Caco-2 (cell line): ENCODE results near the gene MSRB3. TPM values are rescaled to one million over a fixed set of nuclear protein-coding genes. Genes with fewer than 3 reads are reported as not detected.

ENCODE experiments used
- BruUV-seq: library from RNA; stranded (reverse); fragments of 400-500 nt; replicated peaks from 2 replicates; lab custom pipeline; 2021; lab: Mats Ljungman, UMichigan
- CTCF ChIA-PET: fragments of 300-600 bp; sonication (Branson Sonifier 250); formaldehyde crosslinking; loops from one replicate; lab custom pipeline; 2022; ENCODE audit warnings: antibody characterized with exemption; lab: Charles Lee
- POLR2A ChIA-PET: fragments of 300-600 bp; sonication (Branson Sonifier 250); formaldehyde crosslinking; loops from one replicate; lab custom pipeline; 2022; ENCODE audit warnings: antibody characterized with exemption; lab: Charles Lee
- DNase-seq, 2 experiments: peaks; one replicate each; pipeline versions ENCODE4 v3.0.0 to v3.0.0-alpha.2; 2020 to 2022
- H3K27me3 ChIP-seq: replicated peaks from 2 replicates; pipeline ENCODE4 v1.6.0; 2011; ENCODE audit warnings: low read length; ENCODE audit not compliant: control insufficient read depth, insufficient read depth
- H3K36me3 ChIP-seq: 2 replicates; pipeline ENCODE4 v1.5.1; 2011; ENCODE audit warnings: low read length; ENCODE audit not compliant: control insufficient read depth, insufficient read depth
- H3K4me1 ChIP-seq: fragments of 250-450 bp; sonication (Bioruptor Pico); 2 replicates; pipeline ENCODE4 v1.5.1; 2020; ENCODE audit warnings: mild to moderate bottlenecking
- H3K4me3 ChIP-seq: 2 replicates; pipeline ENCODE4 v1.5.1; 2011; ENCODE audit warnings: low read depth, mild to moderate bottlenecking, control low read depth, low read length
- H3K9me3 ChIP-seq: fragments of 250-450 bp; sonication (Bioruptor Pico); 2 replicates; pipeline ENCODE4 v1.5.1; 2020; ENCODE audit warnings: mild to moderate bottlenecking, moderate library complexity
- H3K27ac Mint-ChIP-seq: one replicate; pipeline ENCODE4 v1.8.0; 2022; ENCODE audit warnings: mixed read lengths; ENCODE audit not compliant: unreplicated experiment
- H3K27me3 Mint-ChIP-seq: one replicate; pipeline ENCODE4 v1.8.0; 2022; ENCODE audit warnings: mixed read lengths; ENCODE audit not compliant: insufficient read depth, unreplicated experiment
- H3K36me3 Mint-ChIP-seq: one replicate; pipeline ENCODE4 v1.8.0; 2022; ENCODE audit warnings: mild to moderate bottlenecking, mixed read lengths; ENCODE audit not compliant: insufficient read depth, unreplicated experiment
- H3K4me1 Mint-ChIP-seq: one replicate; pipeline ENCODE4 v1.8.0; 2022; ENCODE audit warnings: low read depth, mixed read lengths; ENCODE audit not compliant: unreplicated experiment
- H3K4me3 Mint-ChIP-seq: one replicate; pipeline ENCODE4 v1.8.0; 2022; ENCODE audit warnings: mild to moderate bottlenecking, moderate library complexity, mixed read lengths; ENCODE audit not compliant: unreplicated experiment
- H3K9me3 Mint-ChIP-seq: one replicate; pipeline ENCODE4 v1.8.0; 2022; ENCODE audit warnings: mixed read lengths; ENCODE audit not compliant: unreplicated experiment
- intact Hi-C: fragments of 100-400 bp; cut with micrococcal nuclease; formaldehyde crosslinking; loops from one replicate; pipeline ENCODE4 v1.10.0; 2022; ENCODE audit not compliant: unreplicated experiment
- total RNA-seq: library from RNA; stranded (reverse); gene quantifications from 2 replicates; pipeline ENCODE4 v1.2.3, GENCODE V29; 2022
- TF ChIP-seq, protein P1 (sequence below), 2 experiments: fragments of 200-600 bp in 1 of 2; IDR thresholded peaks; 1 replicate in 1 of 2; 2 replicates in 1 of 2; pipeline versions ENCODE4 v1.5.1 to v1.8.0; 2011 to 2022; ENCODE audit warnings: antibody characterized with exemption in 1 of 2, control low read depth in 1 of 2, inconsistent platforms in 1 of 2, low read depth in 1 of 2, low read length in 1 of 2, mild to moderate bottlenecking in 1 of 2, moderate library complexity in 1 of 2; ENCODE audit not compliant: insufficient read depth in 1 of 2, severe bottlenecking in 1 of 2, unreplicated experiment in 1 of 2

Gene MSRB3
- total RNA-seq, 1 experiment from 2014 or later: 7.7 TPM

GRCh38 chr12:65263777-65264176, 14.7 kb upstream of the MSRB3 start:
- DNase-seq: no peak
- peaks cover 6% of the 10 kb centered on the region for H3K27me3 Mint-ChIP-seq
- no peak overlapping the region for H3K4me3 Mint-ChIP-seq
- no peak overlapping the region for H3K27ac Mint-ChIP-seq
- intact Hi-C loops: no loop called here
- no peaks in the 10 kb centered on the region for H3K4me1 Mint-ChIP-seq
- Histone ChIP-seq H3K9me3 (no peaks in the 10 kb centered on the region), H3K36me3 (no peaks in the 10 kb centered on the region), H3K27me3 (no peaks in the 10 kb centered on the region), H3K4me3 (no peak overlapping the region), H3K4me1 (no peaks in the 10 kb centered on the region)
- peaks cover 7% of the 10 kb centered on the region for H3K36me3 Mint-ChIP-seq
- H3K9me3 Mint-ChIP-seq: no peaks in the 10 kb centered on the region
- TF ChIP-seq, protein P1, sequence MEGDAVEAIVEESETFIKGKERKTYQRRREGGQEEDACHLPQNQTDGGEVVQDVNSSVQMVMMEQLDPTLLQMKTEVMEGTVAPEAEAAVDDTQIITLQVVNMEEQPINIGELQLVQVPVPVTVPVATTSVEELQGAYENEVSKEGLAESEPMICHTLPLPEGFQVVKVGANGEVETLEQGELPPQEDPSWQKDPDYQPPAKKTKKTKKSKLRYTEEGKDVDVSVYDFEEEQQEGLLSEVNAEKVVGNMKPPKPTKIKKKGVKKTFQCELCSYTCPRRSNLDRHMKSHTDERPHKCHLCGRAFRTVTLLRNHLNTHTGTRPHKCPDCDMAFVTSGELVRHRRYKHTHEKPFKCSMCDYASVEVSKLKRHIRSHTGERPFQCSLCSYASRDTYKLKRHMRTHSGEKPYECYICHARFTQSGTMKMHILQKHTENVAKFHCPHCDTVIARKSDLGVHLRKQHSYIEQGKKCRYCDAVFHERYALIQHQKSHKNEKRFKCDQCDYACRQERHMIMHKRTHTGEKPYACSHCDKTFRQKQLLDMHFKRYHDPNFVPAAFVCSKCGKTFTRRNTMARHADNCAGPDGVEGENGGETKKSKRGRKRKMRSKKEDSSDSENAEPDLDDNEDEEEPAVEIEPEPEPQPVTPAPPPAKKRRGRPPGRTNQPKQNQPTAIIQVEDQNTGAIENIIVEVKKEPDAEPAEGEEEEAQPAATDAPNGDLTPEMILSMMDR (IDR thresholded peaks at IDR 0.05; ENCODE audit: insufficient read depth in 1 of 2, low read depth in 1 of 2, low read length in 1 of 2, severe bottlenecking in 1 of 2, unreplicated experiment in 1 of 2): no peak
- CTCF ChIA-PET: no interaction called here
- POLR2A ChIA-PET: no interaction called here
- BruUV-seq: no TSS peak

DNA sequence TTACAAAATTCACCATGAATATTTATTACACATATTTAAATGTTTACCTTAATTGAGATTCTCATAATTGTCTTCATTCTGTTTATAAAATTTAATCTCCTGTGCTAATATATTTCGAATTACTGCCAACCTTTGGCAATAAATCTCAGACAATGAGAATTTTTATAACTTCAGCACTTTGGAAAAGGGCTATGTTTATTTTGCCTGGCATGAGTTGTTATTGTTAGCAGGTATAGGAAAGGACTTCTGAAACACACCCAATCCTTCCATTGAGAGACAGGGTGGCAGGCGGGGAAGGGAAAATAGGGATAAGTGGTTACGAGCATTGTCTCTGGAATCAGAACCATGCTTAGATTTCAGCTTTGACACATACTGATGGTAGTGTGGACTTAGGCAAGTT, 12.1 kb upstream of the MSRB3 start:
- H3K4me1 ChIP-seq: no peaks in the 10 kb centered on the region
- no peaks in the 10 kb centered on the region for H3K36me3 ChIP-seq
- no peaks in the 10 kb centered on the region for H3K9me3 ChIP-seq
- no peak overlapping the region for H3K27ac Mint-ChIP-seq
- ChIA-PET CTCF (no interaction called here), POLR2A (no interaction called here)
- H3K27me3 ChIP-seq: no peaks in the 10 kb centered on the region
- intact Hi-C loops: no loop called here
- no peaks in the 10 kb centered on the region for H3K9me3 Mint-ChIP-seq
- no peak for DNase-seq
- peaks cover 6% of the 10 kb centered on the region for H3K27me3 Mint-ChIP-seq
- no TSS peak for BruUV-seq
- H3K4me1 Mint-ChIP-seq: no peaks in the 10 kb centered on the region
- H3K4me3 ChIP-seq: no peak overlapping the region
- TF ChIP-seq, protein P1 (IDR thresholded peaks at IDR 0.05; ENCODE audit: insufficient read depth in 1 of 2, low read depth in 1 of 2, low read length in 1 of 2, severe bottlenecking in 1 of 2, unreplicated experiment in 1 of 2): no peak
- H3K4me3 Mint-ChIP-seq: no peak overlapping the region
- H3K36me3 Mint-ChIP-seq: no peaks in the 10 kb centered on the region

GRCh38 chr12:65269603-65270002, 8.9 kb upstream of the MSRB3 start:
- ChIA-PET CTCF (no interaction called here), POLR2A (no interaction called here)
- no peak overlapping the region for H3K27ac Mint-ChIP-seq
- H3K4me1 Mint-ChIP-seq: no peaks in the 10 kb centered on the region
- H3K27me3 Mint-ChIP-seq: peaks cover 6% of the 10 kb centered on the region
- Histone ChIP-seq H3K4me1 (no peaks in the 10 kb centered on the region), H3K9me3 (no peaks in the 10 kb centered on the region), H3K4me3 (no peak overlapping the region), H3K36me3 (no peaks in the 10 kb centered on the region), H3K27me3 (no peaks in the 10 kb centered on the region)
- H3K9me3 Mint-ChIP-seq: no peaks in the 10 kb centered on the region
- TF ChIP-seq, protein P1 (IDR thresholded peaks at IDR 0.05; ENCODE audit: insufficient read depth in 1 of 2, low read depth in 1 of 2, low read length in 1 of 2, severe bottlenecking in 1 of 2, unreplicated experiment in 1 of 2): no peak
- H3K4me3 Mint-ChIP-seq: no peak overlapping the region
- H3K36me3 Mint-ChIP-seq: no peaks in the 10 kb centered on the region
- intact Hi-C loops: no loop called here
- BruUV-seq: no TSS peak
- no peak for DNase-seq
